Fibroblast of gingiva (primary cell): Measurements from ENCODE around the gene PARS2.
"Not testable (repeated sequence)": the region's sequence is repeated elsewhere in the genome, so short reads cannot be mapped to it uniquely, and the experiment has no call there.

ENCODE experiments used
- DNase-seq: peaks from one replicate; pipeline ENCODE4 v3.0.0-alpha.2; 2011; ENCODE audit warnings: low read depth

The PARS2 gene

GRCh38 chr1:54800041-54800898 is 35.9 kb upstream of the PARS2 start:
- no peak for DNase-seq

GRCh38 chr1:54798769-54799641 is 34.7 kb upstream of the PARS2 start:
- no peak for DNase-seq

- DNase-seq, result no peak
These were observed 33.9 kb upstream of the PARS2 start for GRCh38 chr1:54798206-54798605.

DNA sequence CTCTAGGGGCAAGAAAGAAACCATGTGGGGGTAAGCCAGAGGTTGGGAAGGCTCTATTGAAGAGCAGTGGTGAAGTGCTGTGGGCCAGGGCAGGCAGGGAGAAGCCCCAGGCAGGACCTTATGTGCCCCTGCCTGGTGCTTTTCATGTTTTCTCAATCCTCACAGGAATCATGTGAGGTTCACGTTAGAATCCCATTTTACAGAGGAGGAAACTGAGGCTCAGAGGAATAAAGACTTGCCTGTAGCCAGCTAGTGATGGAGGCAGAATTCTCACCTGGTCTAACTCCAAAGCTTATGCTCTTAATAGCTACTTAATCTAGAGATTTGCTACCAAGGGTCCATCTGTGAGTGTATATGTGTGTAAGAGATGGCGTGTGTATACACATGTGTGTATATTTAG is 32.6 kb upstream of the PARS2 start:
- DNase-seq, result no peak

GRCh38 chr1:54795841-54796468 is 31.6 kb upstream of the PARS2 start:
- DNase-seq, result no peak

DNA sequence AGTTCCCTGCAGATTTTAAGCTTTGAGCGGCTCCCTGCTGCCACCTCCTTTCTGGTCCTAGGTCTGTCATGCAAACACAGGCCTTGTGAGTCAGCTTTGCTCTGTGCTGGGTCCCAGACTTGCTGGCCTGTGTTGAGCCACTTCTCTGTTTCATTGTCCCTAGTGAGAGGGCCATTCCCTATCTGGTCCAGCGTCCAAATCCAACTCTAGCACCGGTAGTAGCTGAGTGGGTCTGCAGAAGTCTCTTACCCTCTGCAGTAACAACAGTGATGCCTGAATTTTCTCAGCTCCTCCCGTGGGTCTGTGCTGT is 31.0 kb upstream of the PARS2 start:
- no peak for DNase-seq

DNA sequence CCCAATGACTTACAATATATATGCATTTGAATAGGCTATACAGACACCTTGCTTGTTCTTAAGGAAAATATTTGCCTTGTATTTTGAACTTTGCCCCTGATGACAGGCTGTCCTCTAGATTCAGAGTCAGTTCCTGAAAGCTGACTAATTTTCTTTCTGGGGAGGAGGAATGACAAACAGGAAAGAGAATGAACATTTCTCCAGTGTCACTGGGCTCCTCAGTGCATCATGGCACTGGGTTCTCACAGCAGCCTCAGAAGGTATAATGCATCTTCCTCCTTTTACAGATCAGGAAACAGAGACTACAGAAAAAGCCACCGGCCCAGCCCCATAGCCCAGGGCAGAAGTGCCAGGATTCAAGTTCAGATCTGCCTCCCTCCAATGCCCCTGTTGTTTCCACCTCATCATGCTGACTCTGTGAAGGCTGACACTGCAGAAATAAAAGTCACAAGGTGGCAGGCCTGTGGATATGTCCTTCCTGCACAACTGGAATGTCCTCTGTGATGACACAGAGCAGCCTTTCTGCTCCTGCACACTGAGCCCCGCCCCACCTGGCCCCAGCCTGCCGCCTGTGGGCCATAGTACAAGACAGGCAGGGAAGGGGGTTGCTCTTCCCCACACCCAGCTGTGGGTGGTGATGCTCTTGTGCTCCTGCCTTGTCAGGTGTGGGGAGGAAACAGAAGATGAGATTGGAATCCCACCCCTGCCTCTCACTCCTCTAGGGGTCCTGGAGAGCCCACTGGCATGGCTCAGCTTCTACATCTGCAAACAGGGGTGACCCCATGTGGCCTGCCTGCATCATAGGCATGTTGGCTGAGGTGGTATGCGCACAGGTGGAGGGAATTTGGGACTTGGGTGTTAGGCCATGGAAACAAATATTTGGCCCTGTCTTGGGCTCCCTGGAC is 30.4 kb upstream of the PARS2 start:
- DNase-seq, result no peak

GRCh38 chr1:54792686-54793282 is 28.5 kb upstream of the PARS2 start:
- DNase-seq, result no peak

DNA sequence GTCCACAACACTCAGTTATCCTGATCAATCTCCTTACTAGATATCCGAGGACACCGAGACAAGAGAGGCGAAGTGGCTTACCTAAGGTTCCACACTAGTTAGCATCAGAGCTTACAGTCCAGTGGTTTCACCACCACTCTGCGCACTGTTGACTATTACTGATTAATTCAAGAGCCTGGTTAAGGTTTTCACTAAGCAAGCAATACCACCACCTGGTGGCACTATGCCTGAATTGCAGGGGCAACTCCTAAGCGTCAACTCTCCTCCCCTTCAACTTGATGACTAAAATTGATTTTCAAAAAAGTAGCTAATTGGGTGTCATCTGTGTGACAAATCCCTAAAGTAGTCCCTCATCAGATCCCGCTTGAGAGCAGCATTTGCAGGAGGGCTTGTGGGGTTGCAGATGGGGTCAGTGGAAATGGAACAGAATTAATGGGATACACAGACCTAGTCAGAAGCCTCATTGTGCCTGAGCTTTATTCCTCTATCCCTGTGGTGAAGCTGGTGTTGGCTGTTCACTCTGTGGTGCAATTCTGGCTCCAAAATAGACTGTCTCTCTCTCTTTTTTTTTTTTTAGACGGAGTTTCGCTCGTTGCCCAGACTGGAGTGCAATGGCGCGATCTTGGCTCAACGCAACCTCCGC is 27.7 kb upstream of the PARS2 start:
- DNase-seq, result no peak

DNA sequence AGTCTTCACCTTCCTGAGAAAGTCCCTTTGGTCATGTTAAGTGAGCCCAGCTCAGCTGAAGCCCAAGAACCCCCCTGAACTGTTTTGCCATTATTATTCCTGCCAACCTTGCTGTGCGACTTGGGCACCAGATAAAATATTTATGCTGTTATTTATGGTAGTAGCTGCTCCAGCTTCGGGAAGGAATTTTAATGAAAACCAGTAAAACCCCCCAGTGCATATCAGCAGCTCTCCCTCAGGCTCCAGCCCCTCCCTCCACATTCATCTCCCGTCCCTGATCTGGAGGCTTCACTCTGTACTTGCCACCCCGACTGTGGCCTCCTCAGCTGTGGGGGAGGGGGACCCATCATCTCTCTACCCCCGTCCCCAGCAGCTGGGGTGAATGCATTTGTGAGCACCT is 24.1 kb upstream of the PARS2 start:
- no peak for DNase-seq

DNA sequence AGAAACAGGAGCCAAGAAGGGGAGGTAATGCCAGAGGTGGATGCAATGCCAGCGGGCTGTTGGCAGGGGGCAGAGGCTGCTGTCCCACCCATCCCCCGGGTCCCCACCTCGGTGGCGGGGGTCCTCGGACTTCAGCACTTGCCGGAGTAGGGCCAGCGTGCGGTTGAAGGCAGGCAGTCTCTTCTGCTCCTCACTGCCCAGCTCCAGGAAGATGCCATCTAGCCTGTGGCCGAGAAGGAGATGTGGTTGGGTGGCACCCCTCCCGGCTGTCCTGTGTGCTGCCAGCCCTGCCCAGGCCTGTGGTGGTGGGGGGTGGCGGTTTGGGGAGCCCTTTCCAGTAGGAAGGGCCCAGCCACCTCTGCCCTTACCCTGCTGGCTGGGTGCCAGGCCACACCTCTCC is 23.3 kb upstream of the PARS2 start:
- no peak for DNase-seq

GRCh38 chr1:54786778-54787177 is 22.5 kb upstream of the PARS2 start:
- no peak for DNase-seq

GRCh38 chr1:54784066-54784465 is 19.7 kb upstream of the PARS2 start:
- DNase-seq, result no peak

DNA sequence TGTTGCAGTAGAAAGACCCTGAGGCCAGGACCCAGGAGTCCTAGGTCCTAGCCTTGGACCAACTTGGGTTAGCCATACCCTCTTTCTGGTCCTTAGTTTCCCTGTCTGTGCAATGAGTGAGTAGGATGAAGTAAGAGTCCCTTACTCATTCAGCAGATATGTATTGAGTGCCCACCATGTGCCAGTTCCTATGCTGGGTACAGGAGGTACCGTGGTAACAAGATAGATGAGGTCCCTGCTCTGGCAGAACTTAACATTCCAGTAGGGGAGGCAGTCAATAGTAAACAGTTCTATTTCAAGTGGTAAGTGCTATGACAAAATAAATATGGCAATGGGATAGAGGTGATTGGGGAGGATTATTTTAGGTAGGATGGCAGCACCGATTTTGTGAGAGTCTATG is 18.3 kb upstream of the PARS2 start:
- DNase-seq, result no peak

DNA sequence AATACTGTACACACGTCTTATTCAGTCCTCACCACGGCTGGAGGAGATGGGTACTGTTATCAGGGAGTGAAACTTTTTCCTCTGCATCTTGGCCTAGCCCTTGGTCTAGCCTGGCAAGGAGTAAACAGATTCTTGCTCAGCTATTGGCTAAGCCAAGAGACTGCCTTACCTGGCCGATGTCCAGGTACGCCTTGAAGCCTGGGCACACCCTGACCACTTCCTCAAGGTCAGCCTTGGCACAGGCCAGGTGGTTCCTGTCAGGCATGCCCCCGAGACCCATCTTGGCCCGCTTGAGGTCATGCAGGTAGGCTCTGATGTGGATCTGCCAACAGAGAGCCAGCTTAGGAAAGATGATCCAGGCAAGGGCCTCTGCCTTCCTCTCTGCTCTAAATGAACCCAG is 17.8 kb upstream of the PARS2 start:
- DNase-seq, result no peak

DNA sequence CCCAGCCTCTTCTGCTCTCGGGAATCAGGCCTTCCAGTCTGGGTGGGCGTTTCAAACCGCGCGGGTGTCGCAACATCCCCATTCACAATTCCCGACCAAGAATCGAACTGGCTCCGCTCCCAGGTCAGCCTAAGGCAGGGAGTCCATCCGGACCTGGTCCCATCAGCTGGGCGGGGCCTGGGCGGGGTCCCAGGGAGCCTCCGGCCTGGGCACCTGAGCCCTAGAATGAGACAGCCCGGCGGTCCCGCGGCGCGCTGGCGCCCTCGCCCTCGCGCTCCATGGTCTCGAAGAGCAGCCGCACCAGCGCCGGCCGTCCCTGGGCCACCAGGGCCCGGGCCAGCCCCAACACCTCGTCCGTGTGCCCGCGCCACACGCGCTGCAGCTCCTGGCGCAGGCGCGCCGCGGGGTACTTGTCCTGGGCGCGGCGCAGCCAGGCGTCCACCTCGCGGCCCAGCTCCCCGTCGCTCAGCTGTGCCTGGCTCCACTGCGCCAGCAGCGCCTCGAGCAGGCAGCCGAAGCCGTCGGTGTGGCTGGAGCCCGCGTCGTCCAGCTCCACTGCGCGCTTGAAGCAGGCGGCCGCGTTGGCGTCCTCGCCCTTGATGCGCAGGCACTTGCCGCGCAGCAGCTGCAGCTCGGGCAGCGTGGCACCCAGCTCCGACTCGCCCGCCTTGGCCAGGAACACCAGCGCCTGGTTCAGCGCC is 16.9 kb upstream of the PARS2 start:
- DNase-seq, result no peak

DNA sequence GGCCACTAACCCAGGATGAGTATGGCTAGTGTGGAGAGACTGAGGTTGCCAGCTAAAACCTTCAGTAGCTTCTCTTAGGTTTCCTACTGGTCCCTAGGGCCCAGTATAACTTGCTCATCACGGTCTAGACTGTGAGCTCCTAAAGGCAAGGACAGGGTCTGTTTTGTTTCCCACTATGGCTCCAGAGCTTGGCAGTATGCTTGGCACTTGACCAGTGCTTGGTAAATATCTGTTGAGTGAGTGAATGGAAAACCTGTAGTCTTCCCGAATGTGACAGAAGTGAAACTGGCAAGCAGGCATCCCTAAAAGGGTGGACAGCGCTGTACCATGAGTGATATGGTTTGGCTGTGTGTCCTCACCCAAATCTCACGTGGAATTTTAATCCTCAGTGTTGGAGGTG is 13.1 kb upstream of the PARS2 start:
- DNase-seq, result no peak

DNA sequence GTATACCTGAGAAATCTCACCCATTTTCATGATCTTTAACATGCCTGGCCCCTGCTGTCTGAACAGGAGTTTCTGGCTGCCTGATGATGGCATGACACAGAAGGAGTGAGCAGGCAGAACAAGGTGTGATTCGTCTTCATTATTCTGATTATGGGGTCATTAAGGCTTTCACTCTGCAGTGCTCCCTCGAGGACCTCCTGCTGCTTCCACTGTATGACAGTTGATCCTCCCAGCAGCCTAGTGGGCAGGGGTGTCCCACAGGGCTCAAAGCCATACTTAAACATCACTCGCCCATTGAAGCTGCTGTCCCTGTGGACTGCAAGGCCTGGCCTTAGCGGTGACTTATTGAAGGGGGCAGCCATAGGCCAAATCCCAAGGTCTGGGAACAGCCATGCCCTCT is 12.7 kb upstream of the PARS2 start:
- no peak for DNase-seq

DNA sequence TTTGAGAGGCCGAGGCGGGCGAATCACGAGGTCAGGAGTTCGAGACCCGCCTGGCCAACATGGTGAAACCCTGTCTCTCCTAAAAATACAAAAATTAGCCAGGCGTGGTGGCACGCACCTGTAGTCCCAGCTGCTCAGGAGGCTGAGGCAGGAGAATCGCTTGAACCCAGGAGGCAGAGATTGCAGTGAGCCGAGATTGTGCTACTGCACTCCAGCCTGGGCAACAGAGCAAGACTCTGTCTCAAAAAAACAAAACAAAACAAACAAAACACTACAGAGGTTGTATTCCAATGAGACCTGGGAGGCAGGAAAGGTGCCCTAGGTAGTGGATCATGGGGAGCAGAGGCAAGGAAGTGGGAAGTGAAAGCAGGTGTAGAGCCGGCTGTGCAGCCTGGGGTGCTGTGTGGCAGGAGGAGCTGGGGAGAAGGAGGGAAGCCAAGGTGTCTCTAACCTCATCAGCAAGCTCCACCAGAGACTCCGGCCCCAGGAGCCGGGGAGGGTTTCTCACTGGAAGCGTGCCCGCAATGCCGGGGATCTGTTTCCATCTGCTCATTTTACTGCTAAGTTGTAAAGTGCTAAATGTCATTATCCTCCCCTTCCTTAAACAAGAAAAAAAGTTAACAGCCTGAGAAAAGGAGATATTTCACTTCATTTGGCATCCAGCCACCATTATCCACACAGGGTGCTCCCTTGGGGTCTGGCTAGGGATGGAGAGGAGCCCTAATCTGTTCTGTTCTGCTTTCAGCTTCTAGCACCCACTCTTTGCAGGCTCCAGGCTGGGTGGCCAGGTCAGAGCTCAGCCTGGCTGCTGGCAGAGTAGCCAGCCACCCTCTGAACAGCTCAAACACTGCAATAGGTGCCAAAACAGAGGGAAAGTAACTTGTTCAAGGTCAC is 11.8 kb upstream of the PARS2 start:
- DNase-seq, result not testable (repeated sequence)
